Globus pallidus (tissue), 1 donor: Measurements from ENCODE around the gene DNAI1.

Experiments used
- DNase-seq: peaks from one replicate; pipeline ENCODE4 v3.0.0-alpha.2; 2015; ENCODE audit warnings: low spot score

DNAI1 gene

GRCh38 chr9:34559624-34560455 lies 101.2 kb downstream of the DNAI1 start:
- DNase-seq = no peak

GRCh38 chr9:34560599-34561214 lies 102.1 kb downstream of the DNAI1 start:
- DNase-seq = no peak

GRCh38 chr9:34562135-34562745 lies 103.6 kb downstream of the DNAI1 start:
- no peak for DNase-seq

GRCh38 chr9:34563262-34563661 lies 104.7 kb downstream of the DNAI1 start:
- no peak for DNase-seq

- DNase-seq = no peak
These were observed 106.0 kb downstream of the DNAI1 start for GRCh38 chr9:34564617-34565016.

GRCh38 chr9:34565856-34566255 lies 107.3 kb downstream of the DNAI1 start:
- no peak for DNase-seq

GRCh38 chr9:34566322-34566721 lies 107.7 kb downstream of the DNAI1 start:
- DNase-seq = no peak

- no peak for DNase-seq
These were observed 108.4 kb downstream of the DNAI1 start for GRCh38 chr9:34566972-34567371.

GRCh38 chr9:34568133-34568532 lies 109.5 kb downstream of the DNAI1 start:
- no peak for DNase-seq

GRCh38 chr9:34568774-34569173 lies 110.2 kb downstream of the DNAI1 start:
- no peak for DNase-seq

GRCh38 chr9:34570376-34570775 lies 111.8 kb downstream of the DNAI1 start:
- no peak for DNase-seq
